Tibial artery (tissue), 4 donors: ENCODE results near the gene TMEM132D.

Experiments used
- DNase-seq, 2 donors: peaks; one replicate each; pipeline ENCODE4 v3.0.0-alpha.2; 2019
- H3K27ac ChIP-seq, 2 donors: fragments of 200-600 bp; sonication (generic) in 1 of 2; 1 replicate in 1 of 2; 2 replicates in 1 of 2; pipeline ENCODE4 v1.5.1; 2018 to 2019; ENCODE audit warnings: mild to moderate bottlenecking in 1 of 2
- H3K27me3 ChIP-seq, 2 donors: fragments of 200-600 bp; sonication (generic) in 1 of 2; one replicate each; pipeline versions ENCODE4 v1.5.1 to v1.6.0; 2016 to 2019
- H3K36me3 ChIP-seq, 3 donors: fragments of 200-600 bp; sonication (generic) in 2 of 3; one replicate each; pipeline ENCODE4 v1.5.1; 2016 to 2019; ENCODE audit warnings: mild to moderate bottlenecking in 2 of 3
- H3K4me1 ChIP-seq, 4 donors: fragments of 200-600 bp; sonication (generic) in 2 of 4; 1 replicate in 3 of 4; 2 replicates in 1 of 4; pipeline ENCODE4 v1.5.1; 2016 to 2019
- H3K4me3 ChIP-seq, 2 donors: fragments of 200-600 bp; sonication (generic) in 1 of 2; 1 replicate in 1 of 2; 2 replicates in 1 of 2; pipeline ENCODE4 v1.5.1; 2018 to 2019; ENCODE audit warnings: mild to moderate bottlenecking in 2 of 2
- H3K9me3 ChIP-seq, 3 donors: fragments of 200-600 bp; sonication (generic) in 1 of 3; one replicate each; pipeline ENCODE4 v1.5.1; 2016 to 2019
- CTCF ChIP-seq, 2 experiments: fragments of 200-600 bp in 1 of 2; fragments of 450-650 bp in 1 of 2; IDR thresholded peaks; one replicate each; pipeline ENCODE4 v1.5.1; 2017 to 2019; ENCODE audit warnings: antibody characterized with exemption in 2 of 2, mild to moderate bottlenecking in 1 of 2, moderate library complexity in 1 of 2
- intact Hi-C: fragments of 100-400 bp; cut with DNase I; formaldehyde crosslinking; loops from one replicate; pipeline ENCODE4 v1.15.0; 2023; ENCODE audit warnings: low total_unique reads

The TMEM132D gene

GRCh38 chr12:129589503-129589902, 314.3 kb downstream of the TMEM132D start:
- H3K27ac ChIP-seq = no peak overlapping the region
- H3K4me1 ChIP-seq = no peaks in the 10 kb centered on the region
- H3K9me3 ChIP-seq = no peaks in the 10 kb centered on the region
- H3K36me3 ChIP-seq = no peaks in the 10 kb centered on the region
- H3K27me3 ChIP-seq = no peaks in the 10 kb centered on the region
- intact Hi-C loops = no loop called here
- DNase-seq = no peak
- no peak for TF ChIP-seq CTCF (IDR thresholded peaks at IDR 0.05)
- H3K4me3 ChIP-seq = no peak overlapping the region

GRCh38 chr12:129588142-129588541, 315.7 kb downstream of the TMEM132D start:
- H3K4me3 ChIP-seq = no peak overlapping the region
- no peak for TF ChIP-seq CTCF (IDR thresholded peaks at IDR 0.05)
- H3K27ac ChIP-seq = no peak overlapping the region
- DNase-seq = no peak
- no peaks in the 10 kb centered on the region for H3K9me3 ChIP-seq
- H3K36me3 ChIP-seq = no peaks in the 10 kb centered on the region
- H3K27me3 ChIP-seq = no peaks in the 10 kb centered on the region
- no peaks in the 10 kb centered on the region for H3K4me1 ChIP-seq
- intact Hi-C loops = no loop called here

GRCh38 chr12:129585296-129585695, 318.5 kb downstream of the TMEM132D start:
- Histone ChIP-seq H3K9me3 (no peaks in the 10 kb centered on the region), H3K4me3 (no peak overlapping the region), H3K27ac (no peak overlapping the region), H3K36me3 (no peaks in the 10 kb centered on the region), H3K27me3 (no peaks in the 10 kb centered on the region), H3K4me1 (no peaks in the 10 kb centered on the region)
- no peak for TF ChIP-seq CTCF (IDR thresholded peaks at IDR 0.05)
- intact Hi-C loops = no loop called here
- no peak for DNase-seq

GRCh38 chr12:129579879-129580278, 323.9 kb downstream of the TMEM132D start:
- TF ChIP-seq CTCF (IDR thresholded peaks at IDR 0.05) = no peak
- intact Hi-C loops = no loop called here
- no peak for DNase-seq

GRCh38 chr12:129571901-129572494, 331.8 kb downstream of the TMEM132D start:
- Histone ChIP-seq H3K36me3 (no peaks in the 10 kb centered on the region), H3K27ac (no peak overlapping the region), H3K4me1 (no peaks in the 10 kb centered on the region), H3K27me3 (no peaks in the 10 kb centered on the region), H3K9me3 (peaks cover 0 to 5% (median 0%) of the 10 kb centered on the region in 3 donors), H3K4me3 (no peak overlapping the region)
- no peak for TF ChIP-seq CTCF (IDR thresholded peaks at IDR 0.05)
- no peak for DNase-seq
- intact Hi-C loops = no loop called here

More at GRCh38 chr12:129579879-129580278, 323.9 kb downstream of the TMEM132D start:
- H3K4me1 ChIP-seq = no peaks in the 10 kb centered on the region
- H3K27me3 ChIP-seq = no peaks in the 10 kb centered on the region
- no peaks in the 10 kb centered on the region for H3K9me3 ChIP-seq
- H3K36me3 ChIP-seq = no peaks in the 10 kb centered on the region
- H3K4me3 ChIP-seq = no peak overlapping the region
- no peak overlapping the region for H3K27ac ChIP-seq
